ENCODE measurements around the gene MYRFL. TPM values are rescaled to one million over a fixed set of nuclear protein-coding genes. Genes with fewer than 3 reads are reported as not detected.

The MYRFL gene
- total and polyA plus RNA-seq, 2 donors, result 0.28 to 0.59 TPM

- WGBS, result 14% methylated on average over 1 of the region's 1 CpG
- Histone ChIP-seq H3K4me1 (ENCODE audit: control insufficient read depth in 2 of 2, insufficient read depth in 2 of 2, low read length in 2 of 2) (no peaks in the 10 kb centered on the region), H3K9me3 (ENCODE audit: control insufficient read depth in 2 of 2, insufficient read depth in 1 of 2, low read length in 1 of 2) (no peaks in the 10 kb centered on the region), H3K4me3 (ENCODE audit: low read length in 2 of 2) (no peak overlapping the region), H3K36me3 (ENCODE audit: control insufficient read depth in 2 of 2, insufficient read depth in 2 of 2, low read length in 1 of 2) (no peaks in the 10 kb centered on the region), H3K27me3 (ENCODE audit: control insufficient read depth in 2 of 2, insufficient read depth in 1 of 2, low read length in 1 of 2) (no peaks in the 10 kb centered on the region), H3K27ac (ENCODE audit: low read depth in 1 of 2, low read length in 1 of 2) (no peak overlapping the region)
- no peak for DNase-seq (ENCODE audit: low read depth in 6 of 9, low spot score in 9 of 9)
Measured at GRCh38 chr12:69947897-69948296, 122.9 kb downstream of the MYRFL start.

DNA sequence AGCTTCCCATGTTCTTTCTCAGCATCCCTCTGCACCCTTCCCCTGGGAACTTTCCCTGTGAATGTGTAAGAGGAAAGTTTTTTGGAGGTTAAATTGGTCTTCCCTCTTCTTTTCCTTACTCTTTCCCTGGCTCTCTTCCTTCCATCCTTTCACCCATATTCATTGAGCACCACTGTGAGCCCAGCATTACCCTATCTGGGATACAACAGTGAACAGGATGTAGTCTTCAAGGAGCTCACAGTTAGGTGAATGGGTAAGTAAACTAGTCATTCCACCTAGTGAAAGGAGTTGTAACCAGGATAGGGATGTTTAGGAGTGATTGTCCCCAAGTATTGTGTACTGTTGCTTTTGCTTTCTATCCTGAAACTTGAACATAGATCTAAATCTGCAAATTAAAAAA lies 123.8 kb downstream of the MYRFL start:
- Histone ChIP-seq H3K36me3 (ENCODE audit: control insufficient read depth in 2 of 2, insufficient read depth in 2 of 2, low read length in 1 of 2) (no peaks in the 10 kb centered on the region), H3K4me1 (ENCODE audit: control insufficient read depth in 2 of 2, insufficient read depth in 2 of 2, low read length in 2 of 2) (no peaks in the 10 kb centered on the region), H3K27ac (ENCODE audit: low read depth in 1 of 2, low read length in 1 of 2) (no peak overlapping the region), H3K9me3 (ENCODE audit: control insufficient read depth in 2 of 2, insufficient read depth in 1 of 2, low read length in 1 of 2) (no peaks in the 10 kb centered on the region), H3K4me3 (ENCODE audit: low read length in 2 of 2) (no peak overlapping the region), H3K27me3 (ENCODE audit: control insufficient read depth in 2 of 2, insufficient read depth in 1 of 2, low read length in 1 of 2) (no peaks in the 10 kb centered on the region)
- DNase-seq (ENCODE audit: low read depth in 6 of 9, low spot score in 9 of 9), result no peak

DNA sequence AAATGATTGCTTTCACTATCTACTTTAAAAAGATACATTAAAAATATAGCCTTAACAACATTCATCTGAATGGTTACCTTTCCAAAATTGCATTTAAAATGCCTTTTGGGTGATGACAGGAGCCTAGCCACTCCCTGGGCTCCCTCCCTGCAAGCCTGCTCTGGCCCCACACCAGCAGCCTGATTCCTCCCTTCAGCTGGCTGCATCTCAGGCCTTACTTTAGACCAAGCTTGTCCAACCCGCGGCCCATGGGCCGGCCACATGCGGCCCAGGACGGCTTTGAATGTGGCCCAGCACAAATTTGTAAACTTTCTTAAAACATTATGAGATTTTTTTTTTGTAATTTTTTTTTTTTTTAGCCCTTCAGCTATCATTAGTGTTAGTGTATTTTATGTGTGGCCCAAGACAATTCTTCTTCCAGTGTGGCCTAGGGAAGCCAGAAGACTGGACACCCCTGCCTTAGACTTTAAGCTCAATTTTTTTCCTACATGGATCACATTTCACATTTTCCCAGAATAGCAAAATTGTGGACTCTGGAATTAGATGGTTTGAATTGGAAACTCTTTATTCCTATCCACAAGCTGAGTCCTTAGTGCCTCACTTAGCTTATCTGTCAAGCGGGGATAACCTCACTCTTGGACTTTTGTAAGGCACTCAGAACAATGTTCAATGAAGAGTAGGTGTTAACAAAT lies 124.4 kb downstream of the MYRFL start:
- no peaks in the 10 kb centered on the region for H3K27me3 ChIP-seq (ENCODE audit: control insufficient read depth in 2 of 2, insufficient read depth in 1 of 2, low read length in 1 of 2)
- DNase-seq (ENCODE audit: low read depth in 6 of 9, low spot score in 9 of 9), result no peak
- no peaks in the 10 kb centered on the region for H3K4me1 ChIP-seq (ENCODE audit: control insufficient read depth in 2 of 2, insufficient read depth in 2 of 2, low read length in 2 of 2)
- H3K36me3 ChIP-seq (ENCODE audit: control insufficient read depth in 2 of 2, insufficient read depth in 2 of 2, low read length in 1 of 2), result no peaks in the 10 kb centered on the region
- 97% methylated on average over 6 of the region's 6 CpGs for WGBS
- H3K4me3 ChIP-seq (ENCODE audit: low read length in 2 of 2), result no peak overlapping the region
- H3K27ac ChIP-seq (ENCODE audit: low read depth in 1 of 2, low read length in 1 of 2), result no peak overlapping the region
- no peaks in the 10 kb centered on the region for H3K9me3 ChIP-seq (ENCODE audit: control insufficient read depth in 2 of 2, insufficient read depth in 1 of 2, low read length in 1 of 2)

GRCh38 chr12:69951108-69951507 lies 126.1 kb downstream of the MYRFL start:
- H3K27ac ChIP-seq (ENCODE audit: low read depth in 1 of 2, low read length in 1 of 2), result no peak overlapping the region
- 95% methylated on average over 5 of the region's 5 CpGs for WGBS
- no peaks in the 10 kb centered on the region for H3K4me1 ChIP-seq (ENCODE audit: control insufficient read depth in 2 of 2, insufficient read depth in 2 of 2, low read length in 2 of 2)
- H3K36me3 ChIP-seq (ENCODE audit: control insufficient read depth in 2 of 2, insufficient read depth in 2 of 2, low read length in 1 of 2), result no peaks in the 10 kb centered on the region
- H3K9me3 ChIP-seq (ENCODE audit: control insufficient read depth in 2 of 2, insufficient read depth in 1 of 2, low read length in 1 of 2), result no peaks in the 10 kb centered on the region
- no peak for DNase-seq (ENCODE audit: low read depth in 6 of 9, low spot score in 9 of 9)
- no peak overlapping the region for H3K4me3 ChIP-seq (ENCODE audit: low read length in 2 of 2)
- no peaks in the 10 kb centered on the region for H3K27me3 ChIP-seq (ENCODE audit: control insufficient read depth in 2 of 2, insufficient read depth in 1 of 2, low read length in 1 of 2)

DNA sequence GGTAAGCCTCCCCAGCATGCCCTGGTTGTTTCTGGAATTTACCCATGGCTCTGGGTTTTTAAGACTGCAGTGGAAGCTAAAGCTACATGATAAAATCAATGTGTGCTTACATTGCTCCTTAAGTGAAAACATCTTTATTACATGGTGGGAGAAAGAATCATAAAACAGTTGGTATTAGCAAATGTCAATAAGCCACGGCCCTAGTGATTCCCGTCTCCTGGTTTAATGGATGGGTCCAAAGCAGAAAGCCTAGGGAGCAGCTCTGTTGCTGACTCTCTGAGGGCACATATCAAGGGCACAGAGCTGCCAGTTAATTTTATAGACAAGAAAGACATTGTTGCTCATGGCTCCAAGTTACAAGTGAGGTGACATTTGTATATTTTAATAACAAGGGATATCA lies 127.9 kb downstream of the MYRFL start:
- whole genome bisulfite sequencing, result 96% methylated on average over 2 of the region's 2 CpGs
- H3K27me3 ChIP-seq (ENCODE audit: control insufficient read depth in 2 of 2, insufficient read depth in 1 of 2, low read length in 1 of 2), result no peaks in the 10 kb centered on the region
- no peaks in the 10 kb centered on the region for H3K36me3 ChIP-seq (ENCODE audit: control insufficient read depth in 2 of 2, insufficient read depth in 2 of 2, low read length in 1 of 2)
- no peak overlapping the region for H3K27ac ChIP-seq (ENCODE audit: low read depth in 1 of 2, low read length in 1 of 2)
- H3K9me3 ChIP-seq (ENCODE audit: control insufficient read depth in 2 of 2, insufficient read depth in 1 of 2, low read length in 1 of 2), result no peaks in the 10 kb centered on the region
- H3K4me3 ChIP-seq (ENCODE audit: low read length in 2 of 2), result no peak overlapping the region
- DNase-seq (ENCODE audit: low read depth in 6 of 9, low spot score in 9 of 9), result no peak
- no peaks in the 10 kb centered on the region for H3K4me1 ChIP-seq (ENCODE audit: control insufficient read depth in 2 of 2, insufficient read depth in 2 of 2, low read length in 2 of 2)

DNA sequence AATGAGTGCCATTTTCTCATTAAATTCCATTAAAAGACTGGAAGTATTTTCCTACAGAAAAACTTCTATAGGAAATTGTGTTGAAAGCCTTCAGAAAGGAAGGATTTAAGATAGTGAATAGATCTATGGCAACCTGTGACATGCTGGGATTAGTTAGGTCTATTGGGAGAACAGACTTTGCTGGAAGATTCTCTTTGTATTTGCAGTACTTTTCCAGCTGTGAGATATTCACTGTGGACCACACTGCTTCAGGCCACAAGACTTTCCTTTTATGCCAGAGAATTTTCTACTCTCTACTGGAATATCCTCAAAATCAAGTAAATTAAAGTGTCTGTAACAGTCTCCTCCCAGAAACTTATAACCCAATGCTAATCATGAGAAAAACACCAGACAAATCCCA lies 136.2 kb downstream of the MYRFL start:
- H3K9me3 ChIP-seq (ENCODE audit: control insufficient read depth in 2 of 2, insufficient read depth in 1 of 2, low read length in 1 of 2), result no peaks in the 10 kb centered on the region
- no peaks in the 10 kb centered on the region for H3K27me3 ChIP-seq (ENCODE audit: control insufficient read depth in 2 of 2, insufficient read depth in 1 of 2, low read length in 1 of 2)
- DNase-seq (ENCODE audit: low read depth in 6 of 9, low spot score in 9 of 9), result no peak
- H3K4me1 ChIP-seq (ENCODE audit: control insufficient read depth in 2 of 2, insufficient read depth in 2 of 2, low read length in 2 of 2), result no peaks in the 10 kb centered on the region
- H3K36me3 ChIP-seq (ENCODE audit: control insufficient read depth in 2 of 2, insufficient read depth in 2 of 2, low read length in 1 of 2), result no peaks in the 10 kb centered on the region
- H3K27ac ChIP-seq (ENCODE audit: low read depth in 1 of 2, low read length in 1 of 2), result no peak overlapping the region
- H3K4me3 ChIP-seq (ENCODE audit: low read length in 2 of 2), result no peak overlapping the region

- H3K27me3 ChIP-seq (ENCODE audit: control insufficient read depth in 2 of 2, insufficient read depth in 1 of 2, low read length in 1 of 2), result no peaks in the 10 kb centered on the region
- H3K36me3 ChIP-seq (ENCODE audit: control insufficient read depth in 2 of 2, insufficient read depth in 2 of 2, low read length in 1 of 2), result no peaks in the 10 kb centered on the region
- H3K9me3 ChIP-seq (ENCODE audit: control insufficient read depth in 2 of 2, insufficient read depth in 1 of 2, low read length in 1 of 2), result no peaks in the 10 kb centered on the region
- no peak overlapping the region for H3K27ac ChIP-seq (ENCODE audit: low read depth in 1 of 2, low read length in 1 of 2)
- no peak overlapping the region for H3K4me3 ChIP-seq (ENCODE audit: low read length in 2 of 2)
- no peak for DNase-seq (ENCODE audit: low read depth in 6 of 9, low spot score in 9 of 9)
- WGBS, result 95% methylated on average over 1 of the region's 1 CpG
- H3K4me1 ChIP-seq (ENCODE audit: control insufficient read depth in 2 of 2, insufficient read depth in 2 of 2, low read length in 2 of 2), result no peaks in the 10 kb centered on the region
Measured at GRCh38 chr12:69966409-69966808, 141.4 kb downstream of the MYRFL start.

DNA sequence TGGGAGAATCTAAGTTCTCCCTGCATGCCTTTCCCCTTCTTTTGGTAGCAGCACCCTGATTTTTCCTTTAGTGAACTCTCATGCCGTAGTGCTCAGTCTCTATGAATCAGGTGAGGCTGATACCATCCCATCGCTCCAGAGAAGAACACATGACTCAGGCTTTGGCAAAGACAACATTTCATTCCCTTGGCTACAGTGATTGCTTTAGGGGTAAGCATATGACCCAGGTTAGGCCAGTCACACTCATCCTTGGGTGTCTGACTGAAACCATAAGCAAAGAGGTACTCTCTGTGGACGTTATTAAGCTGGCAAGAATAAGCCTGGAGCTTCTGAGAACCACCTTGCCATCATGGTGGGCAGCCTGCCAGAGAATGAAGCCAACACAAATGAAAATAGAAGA lies 141.8 kb downstream of the MYRFL start:
- H3K36me3 ChIP-seq (ENCODE audit: control insufficient read depth in 2 of 2, insufficient read depth in 2 of 2, low read length in 1 of 2), result no peaks in the 10 kb centered on the region
- no peak overlapping the region for H3K27ac ChIP-seq (ENCODE audit: low read depth in 1 of 2, low read length in 1 of 2)
- no peaks in the 10 kb centered on the region for H3K4me1 ChIP-seq (ENCODE audit: control insufficient read depth in 2 of 2, insufficient read depth in 2 of 2, low read length in 2 of 2)
- WGBS, result 82% methylated on average over 3 of the region's 3 CpGs
- H3K4me3 ChIP-seq (ENCODE audit: low read length in 2 of 2), result no peak overlapping the region
- H3K27me3 ChIP-seq (ENCODE audit: control insufficient read depth in 2 of 2, insufficient read depth in 1 of 2, low read length in 1 of 2), result no peaks in the 10 kb centered on the region
- no peak for DNase-seq (ENCODE audit: low read depth in 6 of 9, low spot score in 9 of 9)
- no peaks in the 10 kb centered on the region for H3K9me3 ChIP-seq (ENCODE audit: control insufficient read depth in 2 of 2, insufficient read depth in 1 of 2, low read length in 1 of 2)

GRCh38 chr12:69969011-69969410 lies 144.0 kb downstream of the MYRFL start:
- no peak overlapping the region for H3K4me3 ChIP-seq (ENCODE audit: low read length in 2 of 2)
- H3K27me3 ChIP-seq (ENCODE audit: control insufficient read depth in 2 of 2, insufficient read depth in 1 of 2, low read length in 1 of 2), result no peaks in the 10 kb centered on the region
- H3K9me3 ChIP-seq (ENCODE audit: control insufficient read depth in 2 of 2, insufficient read depth in 1 of 2, low read length in 1 of 2), result no peaks in the 10 kb centered on the region
- whole genome bisulfite sequencing, result 95% methylated on average over 3 of the region's 3 CpGs
- DNase-seq (ENCODE audit: low read depth in 6 of 9, low spot score in 9 of 9), result no peak
- no peaks in the 10 kb centered on the region for H3K36me3 ChIP-seq (ENCODE audit: control insufficient read depth in 2 of 2, insufficient read depth in 2 of 2, low read length in 1 of 2)
- H3K4me1 ChIP-seq (ENCODE audit: control insufficient read depth in 2 of 2, insufficient read depth in 2 of 2, low read length in 2 of 2), result no peaks in the 10 kb centered on the region
- no peak overlapping the region for H3K27ac ChIP-seq (ENCODE audit: low read depth in 1 of 2, low read length in 1 of 2)

- H3K27ac ChIP-seq (ENCODE audit: low read depth in 1 of 2, low read length in 1 of 2), result no peak overlapping the region
- H3K4me1 ChIP-seq (ENCODE audit: control insufficient read depth in 2 of 2, insufficient read depth in 2 of 2, low read length in 2 of 2), result no peaks in the 10 kb centered on the region
- H3K9me3 ChIP-seq (ENCODE audit: control insufficient read depth in 2 of 2, insufficient read depth in 1 of 2, low read length in 1 of 2), result no peaks in the 10 kb centered on the region
- DNase-seq (ENCODE audit: low read depth in 6 of 9, low spot score in 9 of 9), result no peak
- H3K36me3 ChIP-seq (ENCODE audit: control insufficient read depth in 2 of 2, insufficient read depth in 2 of 2, low read length in 1 of 2), result no peaks in the 10 kb centered on the region
- 95% methylated on average over 7 of the region's 7 CpGs for WGBS
- H3K4me3 ChIP-seq (ENCODE audit: low read length in 2 of 2), result no peak overlapping the region
- H3K27me3 ChIP-seq (ENCODE audit: control insufficient read depth in 2 of 2, insufficient read depth in 1 of 2, low read length in 1 of 2), result no peaks in the 10 kb centered on the region
Measured at GRCh38 chr12:69972136-69972535, 147.1 kb downstream of the MYRFL start.
